ENCODE measurements around the gene SLC2A9. TPM values are rescaled to one million over a fixed set of nuclear protein-coding genes. Genes with fewer than 3 reads are reported as not detected.

The SLC2A9 gene
- total RNA-seq, 1 experiment from 2014 or later: 3.5 TPM

DNA sequence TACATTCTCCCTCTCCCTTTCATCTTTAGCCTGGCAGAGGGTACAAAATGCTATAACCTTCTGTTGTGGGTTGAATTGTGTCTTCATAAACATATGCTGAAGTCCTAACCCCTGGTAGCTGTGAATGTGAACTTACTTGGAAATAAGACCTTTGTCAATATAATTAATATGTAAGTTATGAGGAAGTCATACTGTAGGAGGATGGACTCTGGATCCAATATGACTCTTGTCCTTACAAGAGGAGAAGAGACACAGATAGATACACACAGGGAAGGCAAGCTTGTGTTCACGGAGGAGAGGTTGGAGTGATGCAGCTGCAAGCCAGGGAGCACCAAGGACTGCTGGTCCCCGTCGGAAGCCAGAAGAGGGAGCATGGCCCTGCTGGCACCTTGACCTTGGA lies 94.7 kb downstream of the SLC2A9 start:
- Histone ChIP-seq H3K36me3 (ENCODE audit: control insufficient read depth, insufficient read depth, low read length) (no peaks in the 10 kb centered on the region), H3K27me3 (ENCODE audit: control insufficient read depth, insufficient read depth, low read length) (no peaks in the 10 kb centered on the region), H3K4me1 (ENCODE audit: control insufficient read depth, insufficient read depth, low read length) (no peaks in the 10 kb centered on the region), H3K27ac (ENCODE audit: low read length) (no peak overlapping the region), H3K4me3 (ENCODE audit: low read depth in 2 of 2, low read length in 2 of 2) (no peak overlapping the region), H3K9me3 (ENCODE audit: control insufficient read depth, insufficient read depth, low read depth, low read length) (no peaks in the 10 kb centered on the region)
- no TSS peak for BruUV-seq (replicated peaks)
- CTCF ChIA-PET: no interaction called here
- intact Hi-C loops (cut with micrococcal nuclease; ENCODE audit: unreplicated experiment) (no loop called here), in situ Hi-C loops (cut with HindIII; ENCODE audit: low pct_unique_long_range_greater_than_20kb, low sequenced_read_pairs) (no loop called here)
- TF ChIP-seq, protein P1, sequence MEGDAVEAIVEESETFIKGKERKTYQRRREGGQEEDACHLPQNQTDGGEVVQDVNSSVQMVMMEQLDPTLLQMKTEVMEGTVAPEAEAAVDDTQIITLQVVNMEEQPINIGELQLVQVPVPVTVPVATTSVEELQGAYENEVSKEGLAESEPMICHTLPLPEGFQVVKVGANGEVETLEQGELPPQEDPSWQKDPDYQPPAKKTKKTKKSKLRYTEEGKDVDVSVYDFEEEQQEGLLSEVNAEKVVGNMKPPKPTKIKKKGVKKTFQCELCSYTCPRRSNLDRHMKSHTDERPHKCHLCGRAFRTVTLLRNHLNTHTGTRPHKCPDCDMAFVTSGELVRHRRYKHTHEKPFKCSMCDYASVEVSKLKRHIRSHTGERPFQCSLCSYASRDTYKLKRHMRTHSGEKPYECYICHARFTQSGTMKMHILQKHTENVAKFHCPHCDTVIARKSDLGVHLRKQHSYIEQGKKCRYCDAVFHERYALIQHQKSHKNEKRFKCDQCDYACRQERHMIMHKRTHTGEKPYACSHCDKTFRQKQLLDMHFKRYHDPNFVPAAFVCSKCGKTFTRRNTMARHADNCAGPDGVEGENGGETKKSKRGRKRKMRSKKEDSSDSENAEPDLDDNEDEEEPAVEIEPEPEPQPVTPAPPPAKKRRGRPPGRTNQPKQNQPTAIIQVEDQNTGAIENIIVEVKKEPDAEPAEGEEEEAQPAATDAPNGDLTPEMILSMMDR (IDR thresholded peaks at IDR 0.05): no peak
- TF ChIP-seq SIN3A (IDR thresholded peaks at IDR 0.05; ENCODE audit: borderline replicate concordance, insufficient read depth, low read depth, low read length) (no peak), POLR2AphosphoS5 (IDR thresholded peaks at IDR 0.05; ENCODE audit: low read depth, low read length) (no peak), TCF7L2 (IDR thresholded peaks at IDR 0.05; ENCODE audit: low read depth, low read length) (no peak)
- TF ChIP-seq, protein P2, sequence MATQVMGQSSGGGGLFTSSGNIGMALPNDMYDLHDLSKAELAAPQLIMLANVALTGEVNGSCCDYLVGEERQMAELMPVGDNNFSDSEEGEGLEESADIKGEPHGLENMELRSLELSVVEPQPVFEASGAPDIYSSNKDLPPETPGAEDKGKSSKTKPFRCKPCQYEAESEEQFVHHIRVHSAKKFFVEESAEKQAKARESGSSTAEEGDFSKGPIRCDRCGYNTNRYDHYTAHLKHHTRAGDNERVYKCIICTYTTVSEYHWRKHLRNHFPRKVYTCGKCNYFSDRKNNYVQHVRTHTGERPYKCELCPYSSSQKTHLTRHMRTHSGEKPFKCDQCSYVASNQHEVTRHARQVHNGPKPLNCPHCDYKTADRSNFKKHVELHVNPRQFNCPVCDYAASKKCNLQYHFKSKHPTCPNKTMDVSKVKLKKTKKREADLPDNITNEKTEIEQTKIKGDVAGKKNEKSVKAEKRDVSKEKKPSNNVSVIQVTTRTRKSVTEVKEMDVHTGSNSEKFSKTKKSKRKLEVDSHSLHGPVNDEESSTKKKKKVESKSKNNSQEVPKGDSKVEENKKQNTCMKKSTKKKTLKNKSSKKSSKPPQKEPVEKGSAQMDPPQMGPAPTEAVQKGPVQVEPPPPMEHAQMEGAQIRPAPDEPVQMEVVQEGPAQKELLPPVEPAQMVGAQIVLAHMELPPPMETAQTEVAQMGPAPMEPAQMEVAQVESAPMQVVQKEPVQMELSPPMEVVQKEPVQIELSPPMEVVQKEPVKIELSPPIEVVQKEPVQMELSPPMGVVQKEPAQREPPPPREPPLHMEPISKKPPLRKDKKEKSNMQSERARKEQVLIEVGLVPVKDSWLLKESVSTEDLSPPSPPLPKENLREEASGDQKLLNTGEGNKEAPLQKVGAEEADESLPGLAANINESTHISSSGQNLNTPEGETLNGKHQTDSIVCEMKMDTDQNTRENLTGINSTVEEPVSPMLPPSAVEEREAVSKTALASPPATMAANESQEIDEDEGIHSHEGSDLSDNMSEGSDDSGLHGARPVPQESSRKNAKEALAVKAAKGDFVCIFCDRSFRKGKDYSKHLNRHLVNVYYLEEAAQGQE (IDR thresholded peaks at IDR 0.05; ENCODE audit: insufficient read depth in 1 of 2, low read depth in 2 of 2, low read length in 1 of 2): no peak
- DNase-seq (ENCODE audit: low read depth, low spot score) (no peak), ATAC-seq (no peak)
- POLR2A ChIA-PET: no interaction called here

DNA sequence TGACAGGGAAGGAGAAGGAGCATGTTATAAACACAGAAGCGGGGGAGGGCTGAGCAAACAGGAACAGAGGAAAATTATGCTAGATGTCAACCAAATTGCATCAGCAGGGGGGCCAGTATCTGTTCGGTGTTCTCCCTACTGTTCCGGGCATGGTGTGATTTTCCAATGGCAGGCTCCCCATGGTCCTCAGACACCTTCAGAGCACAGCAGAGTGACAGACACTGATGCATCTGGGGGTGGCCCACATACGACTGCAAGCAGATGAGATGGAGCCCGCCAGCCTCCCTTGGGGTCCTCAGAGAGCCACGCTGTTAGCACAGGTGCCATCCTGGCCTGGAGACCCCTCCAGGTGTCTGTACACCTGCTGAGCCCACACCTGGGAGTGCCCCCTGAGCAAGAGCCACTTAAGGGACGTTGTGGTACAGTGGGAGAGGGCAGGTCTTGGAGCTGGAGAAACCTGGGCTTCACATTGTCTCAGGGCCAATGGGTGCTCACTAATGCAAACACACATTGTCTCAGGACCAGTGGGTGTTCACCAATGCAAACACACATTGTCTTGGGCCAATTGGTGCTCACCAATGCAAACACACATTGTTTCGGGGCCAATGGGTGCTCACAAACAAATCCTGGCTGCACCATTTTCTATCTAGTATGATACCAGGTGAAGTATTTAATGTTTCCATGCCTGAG lies 95.4 kb downstream of the SLC2A9 start:
- TF ChIP-seq SIN3A (IDR thresholded peaks at IDR 0.05; ENCODE audit: borderline replicate concordance, insufficient read depth, low read depth, low read length) (no peak), POLR2AphosphoS5 (IDR thresholded peaks at IDR 0.05; ENCODE audit: low read depth, low read length) (no peak), TCF7L2 (IDR thresholded peaks at IDR 0.05; ENCODE audit: low read depth, low read length) (no peak)
- TF ChIP-seq, protein P2 (IDR thresholded peaks at IDR 0.05; ENCODE audit: insufficient read depth in 1 of 2, low read depth in 2 of 2, low read length in 1 of 2): no peak
- TF ChIP-seq, protein P1 (IDR thresholded peaks at IDR 0.05): no peak
- no TSS peak for BruUV-seq (replicated peaks)

More for the DNA sequence above, 95.4 kb downstream of the SLC2A9 start:
- ChIA-PET CTCF (no interaction called here), POLR2A (no interaction called here)
- no peaks in the 10 kb centered on the region for H3K9me3 ChIP-seq (ENCODE audit: control insufficient read depth, insufficient read depth, low read depth, low read length)
- H3K4me3 ChIP-seq (ENCODE audit: low read depth in 2 of 2, low read length in 2 of 2): no peak overlapping the region
- intact Hi-C loops (cut with micrococcal nuclease; ENCODE audit: unreplicated experiment) (no loop called here), in situ Hi-C loops (cut with HindIII; ENCODE audit: low pct_unique_long_range_greater_than_20kb, low sequenced_read_pairs) (no loop called here)
- ATAC-seq: no peak
- DNase-seq (ENCODE audit: low read depth, low spot score): no peak
- H3K36me3 ChIP-seq (ENCODE audit: control insufficient read depth, insufficient read depth, low read length): no peaks in the 10 kb centered on the region
- no peaks in the 10 kb centered on the region for H3K27me3 ChIP-seq (ENCODE audit: control insufficient read depth, insufficient read depth, low read length)
- no peak overlapping the region for H3K27ac ChIP-seq (ENCODE audit: low read length)
- H3K4me1 ChIP-seq (ENCODE audit: control insufficient read depth, insufficient read depth, low read length): no peaks in the 10 kb centered on the region

All from Panc1 (cell line).